H1 (cell line): Measurements from ENCODE around the gene FAM131C. TPM values are rescaled to one million over a fixed set of nuclear protein-coding genes. Genes with fewer than 3 reads are reported as not detected.

Source experiments
- CTCF ChIA-PET: fragments of 300-600 bp; sonication (Branson Sonifier 250); formaldehyde crosslinking; loops from one replicate; lab custom pipeline; 2021; ENCODE audit not compliant: partially characterized antibody; lab: Charles Lee
- POLR2A ChIA-PET: fragments of 300-600 bp; sonication (Branson Sonifier 250); formaldehyde crosslinking; loops from one replicate; lab custom pipeline; 2021; ENCODE audit warnings: inconsistent platforms; ENCODE audit not compliant: partially characterized antibody; lab: Charles Lee
- DNase-seq, 2 experiments: peaks; one replicate each; pipeline versions ENCODE4 v3.0.0 to v3.0.0-alpha.2; 2010 to 2022; ENCODE audit warnings: low spot score in 2 of 2, low read depth in 1 of 2, mixed read lengths in 1 of 2
- FAIRE-seq: peaks from 2 replicates; lab custom pipeline; 2011; peaks lifted over from hg19 to GRCh38; lab: Jason Lieb, UNC
- H2AFZ ChIP-seq: 2 replicates; pipeline ENCODE4 v1.8.1; 2012; ENCODE audit warnings: low read length, inconsistent platforms
- H2AK5ac ChIP-seq: 2 replicates; pipeline ENCODE4 v1.6.1; 2013; ENCODE audit warnings: low read depth, low read length
- H2BK120ac ChIP-seq: replicated peaks from 2 replicates; pipeline ENCODE3; 2013; ENCODE audit warnings: low read depth, low read length, inconsistent platforms
- H2BK12ac ChIP-seq: 2 replicates; pipeline ENCODE4 v1.6.1; 2013; ENCODE audit warnings: low read depth, low read length
- H2BK15ac ChIP-seq: 2 replicates; pipeline ENCODE4 v1.6.1; 2013; ENCODE audit warnings: low read length
- H2BK20ac ChIP-seq: 2 replicates; pipeline ENCODE4 v1.6.1; 2013; ENCODE audit warnings: low read length
- H2BK5ac ChIP-seq: 2 replicates; pipeline ENCODE4 v1.6.1; 2013; ENCODE audit warnings: low read depth, low read length
- H3K14ac ChIP-seq: 2 replicates; pipeline ENCODE4 v1.6.1; 2013; ENCODE audit warnings: inconsistent platforms; ENCODE audit not compliant: insufficient read length
- H3K18ac ChIP-seq: 2 replicates; pipeline ENCODE4 v1.6.1; 2013; ENCODE audit warnings: low read length; ENCODE audit errors: extremely low read depth
- H3K23ac ChIP-seq: 2 replicates; pipeline ENCODE4 v1.6.1; 2013; ENCODE audit warnings: inconsistent platforms; ENCODE audit not compliant: insufficient read length
- H3K23me2 ChIP-seq: 2 replicates; pipeline ENCODE4 v1.6.1; 2013; ENCODE audit warnings: low read depth, low read length
- H3K27ac ChIP-seq: 2 replicates; pipeline ENCODE4 v1.6.1; 2011; ENCODE audit warnings: low read depth, low read length, inconsistent platforms
- H3K27me3 ChIP-seq, 4 experiments: replicated peaks in 1 of 4; 1 replicate in 1 of 4; 2 replicates in 3 of 4; pipeline versions ENCODE4 v1.6.1 to v1.8.1; 2011 to 2013; ENCODE audit warnings: low read length in 3 of 4, mild to moderate bottlenecking in 3 of 4, inconsistent platforms in 2 of 4, mixed read lengths in 2 of 4, moderate library complexity in 1 of 4; ENCODE audit not compliant: control insufficient read depth in 3 of 4, insufficient read depth in 3 of 4; ENCODE audit errors: extremely low read depth in 1 of 4
- H3K36me3 ChIP-seq, 4 experiments: 2 replicates each; pipeline versions ENCODE4 v1.6.1 to v1.8.1; 2011 to 2013; ENCODE audit warnings: mild to moderate bottlenecking in 4 of 4, low read length in 3 of 4, moderate library complexity in 2 of 4, control low read depth in 1 of 4, inconsistent platforms in 1 of 4; ENCODE audit not compliant: insufficient read depth in 4 of 4, control insufficient read depth in 2 of 4
- H3K4ac ChIP-seq: replicated peaks from 2 replicates; pipeline ENCODE3; 2013; ENCODE audit warnings: low read length, low read depth, mixed read lengths, inconsistent platforms; ENCODE audit not compliant: insufficient read length
- H3K4me1 ChIP-seq, 4 experiments: replicated peaks in 1 of 4; 1 replicate in 1 of 4; 2 replicates in 3 of 4; pipeline versions ENCODE4 v1.6.1 to v1.8.1; 2011 to 2013; ENCODE audit warnings: low read length in 3 of 4, inconsistent platforms in 2 of 4, mixed read lengths in 1 of 4; ENCODE audit not compliant: insufficient read depth in 4 of 4, control insufficient read depth in 3 of 4
- H3K4me2 ChIP-seq, 2 experiments: 2 replicates each; pipeline versions ENCODE4 v1.6.1 to v1.8.1; 2011 to 2013; ENCODE audit warnings: low read depth in 2 of 2, low read length in 2 of 2, control low read depth in 1 of 2, inconsistent platforms in 1 of 2, mild to moderate bottlenecking in 1 of 2; ENCODE audit not compliant: insufficient read depth in 1 of 2
- H3K4me3 ChIP-seq, 4 experiments: fragments of 200-600, 300-600 bp in 1 of 4; sonication (generic), shearing (Covaris generic), sonication (Bioruptor Twin) in 1 of 4; 2 replicates each; pipeline versions ENCODE4 v1.5.1 to v1.8.1; 2011 to 2016; ENCODE audit warnings: low read length in 4 of 4, low read depth in 3 of 4, control low read depth in 2 of 4, inconsistent platforms in 2 of 4, mild to moderate bottlenecking in 2 of 4, mixed read lengths in 1 of 4, moderate library complexity in 1 of 4; ENCODE audit not compliant: insufficient read depth in 2 of 4; ENCODE audit errors: extremely low read depth in 1 of 4
- H3K56ac ChIP-seq: replicated peaks from 2 replicates; pipeline ENCODE3; 2013; ENCODE audit warnings: low read depth, mild to moderate bottlenecking, mixed read lengths, low read length, inconsistent platforms; ENCODE audit not compliant: insufficient read length
- H3K79me1 ChIP-seq: 2 replicates; pipeline ENCODE4 v1.6.1; 2013; ENCODE audit warnings: low read depth, low read length, control low read depth
- H3K79me2 ChIP-seq, 2 experiments: 2 replicates each; pipeline versions ENCODE4 v1.6.1 to v1.8.1; 2012 to 2013; ENCODE audit warnings: low read length in 2 of 2, mild to moderate bottlenecking in 2 of 2, inconsistent platforms in 1 of 2; ENCODE audit not compliant: insufficient read depth in 2 of 2, control insufficient read depth in 1 of 2
- H3K9ac ChIP-seq, 4 experiments: replicated peaks in 1 of 4; 1 replicate in 1 of 4; 2 replicates in 3 of 4; pipeline versions ENCODE4 v1.6.1 to v1.8.1; 2011 to 2013; ENCODE audit warnings: low read depth in 3 of 4, low read length in 3 of 4, control low read depth in 2 of 4, mild to moderate bottlenecking in 2 of 4, moderate library complexity in 2 of 4, inconsistent platforms in 1 of 4; ENCODE audit errors: extremely low read depth in 1 of 4
- H3K9me3 ChIP-seq, 2 experiments: 2 replicates each; pipeline versions ENCODE4 v1.6.1 to v1.8.1; 2012 to 2013; ENCODE audit warnings: mild to moderate bottlenecking in 2 of 2, moderate library complexity in 2 of 2, control low read depth in 1 of 2, inconsistent platforms in 1 of 2, low read depth in 1 of 2, low read length in 1 of 2, mixed read lengths in 1 of 2; ENCODE audit not compliant: insufficient read depth in 2 of 2
- H4K20me1 ChIP-seq, 2 experiments: replicated peaks in 1 of 2; 2 replicates each; pipeline versions ENCODE3 to v1.8.1; 2011 to 2013; ENCODE audit warnings: inconsistent platforms in 2 of 2, low read length in 2 of 2, mild to moderate bottlenecking in 1 of 2; ENCODE audit not compliant: insufficient read depth in 2 of 2, control insufficient read depth in 1 of 2
- H4K5ac ChIP-seq: 2 replicates; pipeline ENCODE4 v1.6.1; 2013; ENCODE audit warnings: low read length, low read depth, mixed read lengths, inconsistent platforms; ENCODE audit not compliant: insufficient read length
- H4K8ac ChIP-seq: 2 replicates; pipeline ENCODE4 v1.8.0; 2013; ENCODE audit warnings: mild to moderate bottlenecking, moderate library complexity, low read length, inconsistent platforms; ENCODE audit not compliant: insufficient read depth; ENCODE audit errors: extremely low read depth
- H4K91ac ChIP-seq: replicated peaks from 2 replicates; pipeline ENCODE3; 2013; ENCODE audit warnings: low read length, mixed read lengths, inconsistent platforms; ENCODE audit not compliant: insufficient read length
- BACH1 ChIP-seq: IDR thresholded peaks from 2 replicates; pipeline ENCODE4 v1.6.1; 2012; ENCODE audit warnings: low read length, improper control_type of control experiment
- E2F6 ChIP-seq: IDR thresholded peaks from 2 replicates; pipeline ENCODE4 v1.6.1; 2012; ENCODE audit warnings: inconsistent platforms
- POLR2A ChIP-seq, 2 experiments: IDR thresholded peaks; 1 replicate in 1 of 2; 2 replicates in 1 of 2; pipeline ENCODE4 v1.6.1; 2011; ENCODE audit warnings: low read depth in 2 of 2, low read length in 2 of 2, mild to moderate bottlenecking in 2 of 2; ENCODE audit errors: control extremely low read depth in 1 of 2
- RXRA ChIP-seq: IDR thresholded peaks from 2 replicates; pipeline ENCODE4 v1.6.1; 2011; ENCODE audit warnings: low read depth, mild to moderate bottlenecking, low read length, moderate library complexity; ENCODE audit not compliant: insufficient read depth
- SIRT6 ChIP-seq: IDR thresholded peaks from one replicate; pipeline ENCODE4 v1.7.1; 2012; ENCODE audit warnings: low read length, inconsistent platforms
- SP2 ChIP-seq: IDR thresholded peaks from 2 replicates; pipeline ENCODE4 v1.6.1; 2012; ENCODE audit warnings: mild to moderate bottlenecking, low read length, inconsistent platforms
- SRF ChIP-seq: IDR thresholded peaks from 2 replicates; pipeline ENCODE4 v1.6.1; 2011; ENCODE audit warnings: mild to moderate bottlenecking, low read depth, low read length, moderate library complexity
- WGBS, 2 experiments: shearing (Covaris generic) in 1 of 2; methylation state at CpG; one replicate each; pipeline versions ENCODE4 v1.1.6 to v1.1.7; 2013 to 2015; ENCODE audit warnings: low lambda C conversion rate in 2 of 2, mixed read lengths in 2 of 2, inconsistent platforms in 1 of 2, low coverage in 1 of 2, missing lambda C conversion rate in 1 of 2; ENCODE audit not compliant: insufficient replicate concordance in 2 of 2, insufficient coverage in 1 of 2, insufficient read length in 1 of 2; ENCODE audit errors: extremely low coverage in 1 of 2, missing lambda C conversion rate in 1 of 2; 5-methylcytosine and 5-hydroxymethylcytosine counted together
- polyA plus RNA-seq, 7 experiments: library from polyadenylated mRNA; depleted of rRNA in 3 of 7; stranded (reverse) in 5 of 7; unstranded in 2 of 7; fragments of >200 nt in 5 of 7; fragments of 200-250 nt in 2 of 7; gene quantifications; 1 replicate in 5 of 7; 2 replicates in 1 of 7; 4 replicates in 1 of 7; pipeline versions ENCODE4 v1.2.1 to v1.2.3, GENCODE V29; 2011 to 2013; ENCODE audit warnings: missing spikeins in 2 of 7, mixed read lengths in 2 of 7
- total RNA-seq: library from RNA; stranded (reverse); fragmentation: NEBNext Ultra II Directional; extraction: Animal tissue kit (Norgen Biotek cat#: 25700); gene quantifications from 2 replicates; pipeline ENCODE4 v1.2.1, GENCODE V29; 2021
- TF ChIP-seq, protein P1 (sequence below), 3 experiments: IDR thresholded peaks; 1 replicate in 2 of 3; 2 replicates in 1 of 3; pipeline versions ENCODE4 v1.5.1 to v1.6.1; 2011; ENCODE audit warnings: low read length in 3 of 3, mild to moderate bottlenecking in 3 of 3, inconsistent platforms in 2 of 3, low read depth in 1 of 3, moderate library complexity in 1 of 3; ENCODE audit not compliant: insufficient read depth in 1 of 3; ENCODE audit errors: control extremely low read depth in 1 of 3

The FAM131C gene
- total and polyA plus RNA-seq, 2 of the 8 experiments (the other 6 are each of a cell fraction or from before 2014, with no cell fraction given) = 0.73 to 0.78 TPM

DNA sequence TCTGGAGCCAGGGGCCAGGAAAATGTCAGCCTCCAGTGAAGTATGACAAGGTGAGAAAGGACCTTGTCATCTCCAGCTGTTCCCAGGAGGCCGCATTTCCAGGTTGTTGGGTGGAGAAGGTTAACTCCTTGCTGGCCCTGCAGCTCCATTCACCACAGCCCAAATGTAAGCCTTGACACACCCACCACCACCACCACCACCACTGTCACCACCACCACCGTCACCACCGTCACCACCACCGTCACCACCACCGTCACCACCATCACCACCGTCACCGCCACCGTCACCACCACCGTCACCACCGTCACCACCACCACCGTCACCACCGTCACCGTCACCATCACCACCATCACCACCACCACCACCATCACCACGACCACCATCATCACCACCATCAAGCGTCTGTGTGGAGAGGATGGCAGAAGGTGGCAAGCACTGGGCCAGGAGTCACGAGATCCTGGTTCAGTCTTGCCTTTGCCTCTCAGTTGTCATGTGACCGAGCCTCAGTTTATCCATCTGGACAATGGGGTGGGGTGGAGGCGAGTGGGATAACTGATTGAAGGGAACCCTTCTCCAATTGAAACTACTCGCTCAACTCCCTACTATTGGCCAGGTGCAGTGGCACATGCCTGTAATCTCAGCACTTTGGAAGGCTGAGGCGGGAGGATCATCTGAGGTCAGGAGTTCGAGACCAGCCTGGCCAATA, 21.2 kb upstream of the FAM131C start:
- Histone ChIP-seq H3K23ac (no peak overlapping the region), H3K4me3 (no peak overlapping the region), H2BK120ac (no peak overlapping the region), H3K56ac (no peak overlapping the region), H3K79me2 (no peaks in the 10 kb centered on the region), H4K5ac (no peak overlapping the region), H3K27ac (no peak overlapping the region), H2BK20ac (no peak overlapping the region), H3K4me2 (no peak overlapping the region), H3K23me2 (peaks cover 5% of the 10 kb centered on the region; the same call in 1 of the 2 replicates), H2BK15ac (0 out of 2 replicates have a peak overlapping the region, but pooled peaks have one; percentile 0), H2BK12ac (0 out of 2 replicates have a peak overlapping the region, but pooled peaks have one; percentile 6), H4K91ac (no peak overlapping the region), H3K4me1 (peaks cover 0 to 4% (median 0%) of the 10 kb centered on the region in 4 experiments; a peak in 2 of 7 replicates), H2BK5ac (no peak overlapping the region), H3K18ac (no peak overlapping the region), H3K14ac (no peak overlapping the region), H3K36me3 (no peaks in the 10 kb centered on the region), H2AK5ac (no peak overlapping the region), H2AFZ (no peak overlapping the region), H3K9me3 (no peaks in the 10 kb centered on the region), H3K4ac (no peak overlapping the region), H3K79me1 (no peaks in the 10 kb centered on the region), H3K9ac (no peak overlapping the region), H4K8ac (no peak overlapping the region), H4K20me1 (no peaks in the 10 kb centered on the region), H3K27me3 (peaks cover 0 to 2% (median 0%) of the 10 kb centered on the region in 4 experiments; a peak in 1 of 7 replicates)
- WGBS, 2 experiments = 79% methylated on average over 17 of the region's 21 CpGs; no CpG with 5 or more reads in 1 of the 2 experiments
- POLR2A ChIA-PET = interaction anchor here (0.8 to 1.2 kb wide), 2 partner anchors 27 to 52 kb away, joined by 4 to 5 read pairs; no protein-coding TSS in a partner anchor
- TF ChIP-seq SIRT6 (no peak), SRF (no peak), POLR2A (IDR thresholded peaks at IDR 0.05; ENCODE audit: control extremely low read depth in 1 of 2, low read depth in 2 of 2, low read length in 2 of 2) (no peak), BACH1 (no peak), SP2 (no peak), E2F6 (no peak), RXRA (no peak)
- TF ChIP-seq, protein P1, sequence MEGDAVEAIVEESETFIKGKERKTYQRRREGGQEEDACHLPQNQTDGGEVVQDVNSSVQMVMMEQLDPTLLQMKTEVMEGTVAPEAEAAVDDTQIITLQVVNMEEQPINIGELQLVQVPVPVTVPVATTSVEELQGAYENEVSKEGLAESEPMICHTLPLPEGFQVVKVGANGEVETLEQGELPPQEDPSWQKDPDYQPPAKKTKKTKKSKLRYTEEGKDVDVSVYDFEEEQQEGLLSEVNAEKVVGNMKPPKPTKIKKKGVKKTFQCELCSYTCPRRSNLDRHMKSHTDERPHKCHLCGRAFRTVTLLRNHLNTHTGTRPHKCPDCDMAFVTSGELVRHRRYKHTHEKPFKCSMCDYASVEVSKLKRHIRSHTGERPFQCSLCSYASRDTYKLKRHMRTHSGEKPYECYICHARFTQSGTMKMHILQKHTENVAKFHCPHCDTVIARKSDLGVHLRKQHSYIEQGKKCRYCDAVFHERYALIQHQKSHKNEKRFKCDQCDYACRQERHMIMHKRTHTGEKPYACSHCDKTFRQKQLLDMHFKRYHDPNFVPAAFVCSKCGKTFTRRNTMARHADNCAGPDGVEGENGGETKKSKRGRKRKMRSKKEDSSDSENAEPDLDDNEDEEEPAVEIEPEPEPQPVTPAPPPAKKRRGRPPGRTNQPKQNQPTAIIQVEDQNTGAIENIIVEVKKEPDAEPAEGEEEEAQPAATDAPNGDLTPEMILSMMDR (IDR thresholded peaks at IDR 0.05; ENCODE audit: control extremely low read depth in 1 of 3, insufficient read depth in 1 of 3, low read depth in 1 of 3, low read length in 3 of 3) = no peak
- DNase-seq (no peak), FAIRE-seq (no peak)
- CTCF ChIA-PET = interaction anchor here (0.6 to 4.1 kb wide), 4 partner anchors 9 to 1474 kb away, joined by 3 to 52 read pairs (median 7); no protein-coding TSS in a partner anchor
